Loucy (cell line): ENCODE measurements around the gene ERVW-1.
"Not testable (repeated sequence)": the region's sequence is repeated elsewhere in the genome, so short reads cannot be mapped to it uniquely, and the experiment has no call there.

Experiments used
- CTCF ChIP-seq: fragments of 200-600 bp; sonication (generic); conservative IDR thresholded peaks from 2 replicates; pipeline ENCODE4 v1.5.1; 2014; ENCODE audit warnings: mild to moderate bottlenecking, antibody characterized with exemption, low read length
- EZH2phosphoT487 ChIP-seq: fragments of 200-600 bp; IDR thresholded peaks from 2 replicates; pipeline ENCODE4 v1.6.1; 2018; ENCODE audit warnings: antibody characterized with exemption, mild to moderate bottlenecking, moderate library complexity, borderline replicate concordance

DNA sequence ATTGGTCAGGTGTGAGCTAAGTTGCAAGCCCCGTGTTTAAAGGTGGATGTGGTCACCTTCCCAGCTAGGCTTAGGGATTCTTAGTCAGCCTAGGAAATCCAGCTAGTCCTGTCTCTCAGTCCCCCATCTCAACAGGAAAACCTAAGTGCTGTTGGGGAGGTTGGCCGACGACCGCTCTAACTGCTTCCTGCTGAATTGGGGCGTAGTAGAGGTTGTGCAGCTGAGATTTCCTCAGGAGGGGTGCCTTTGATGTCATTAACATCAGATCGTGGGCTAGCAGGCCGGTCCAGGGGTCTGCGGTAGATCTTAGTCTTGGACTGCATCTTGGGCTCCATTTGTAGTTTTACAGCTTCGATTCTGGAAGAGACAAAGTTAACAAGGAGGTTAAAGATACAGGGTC lies 9.2 kb downstream of the ERVW-1 start:
- not testable (repeated sequence) for TF ChIP-seq CTCF, EZH2phosphoT487
